GM19397 (cell line): ENCODE results near the gene RMRP.

Experiments used
- ATAC-seq: cut with Tn5 transposase; IDR thresholded peaks from one replicate; pipeline ENCODE4 v1.9.1; 2021; ENCODE audit warnings: mild to moderate bottlenecking, moderate library complexity; ENCODE audit not compliant: unreplicated experiment

RMRP gene

GRCh38 chr9:35657546-35658136 is at the start of gene RMRP:
RMRP (minus strand) TSS chr9:35658019.
- ATAC-seq = peak; percentile 81

- no peak for ATAC-seq
These were observed 49.1 kb upstream of the RMRP start for GRCh38 chr9:35706951-35707350.

DNA sequence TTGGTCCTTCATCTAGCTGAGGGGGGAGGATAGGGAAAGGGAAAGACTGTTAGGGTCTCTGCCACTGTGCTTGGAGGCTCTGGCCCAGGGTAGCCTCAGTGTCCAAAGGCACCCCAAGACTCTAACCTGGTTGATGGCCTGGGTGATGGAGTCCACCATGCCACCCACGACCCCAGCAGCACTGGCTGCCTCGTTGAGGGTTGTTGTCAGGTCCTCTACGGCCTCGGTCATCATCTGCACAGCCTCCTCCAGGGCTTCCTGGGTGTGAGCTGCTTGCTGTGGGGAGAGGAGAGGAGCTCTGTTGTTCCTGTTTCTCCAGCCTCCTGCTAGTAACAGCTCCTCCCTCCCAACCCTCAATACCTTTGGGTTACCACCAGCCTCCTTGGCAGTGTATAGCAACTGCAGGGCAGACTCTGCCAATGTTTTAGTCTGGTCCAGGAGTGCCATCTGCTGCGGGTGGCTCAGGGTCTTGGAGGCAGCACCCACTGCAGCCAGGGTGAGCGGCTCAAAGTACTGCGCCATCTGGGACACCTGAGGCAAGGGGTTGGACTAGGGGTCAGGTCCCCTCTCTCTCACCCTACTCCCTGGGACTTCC is 48.1 kb upstream of the RMRP start:
- no peak for ATAC-seq

GRCh38 chr9:35705372-35705771 is 47.6 kb upstream of the RMRP start:
- ATAC-seq = no peak

GRCh38 chr9:35703906-35704672 is 46.3 kb upstream of the RMRP start:
- no peak for ATAC-seq

DNA sequence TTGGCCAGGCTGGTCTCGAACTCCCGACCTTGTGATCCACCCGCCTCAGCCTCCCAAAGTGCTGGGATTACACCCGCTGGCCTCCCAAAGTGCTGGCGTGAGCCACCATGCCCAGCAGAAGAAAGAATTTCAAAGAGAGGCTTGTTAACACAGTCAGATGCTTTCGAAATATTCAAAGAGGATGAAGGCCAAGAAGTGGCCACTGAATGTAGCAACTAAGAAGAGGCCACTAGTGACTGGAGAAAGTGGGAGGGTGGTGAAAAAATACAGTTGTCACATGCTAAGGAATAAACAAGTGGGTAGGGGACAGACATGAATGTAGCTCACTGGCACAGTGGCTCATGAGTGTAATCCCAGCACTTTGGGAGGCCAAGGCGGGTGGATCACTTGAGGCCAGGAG is 44.9 kb upstream of the RMRP start:
- ATAC-seq = no peak

GRCh38 chr9:35700942-35701341 is 43.1 kb upstream of the RMRP start:
- ATAC-seq = no peak

DNA sequence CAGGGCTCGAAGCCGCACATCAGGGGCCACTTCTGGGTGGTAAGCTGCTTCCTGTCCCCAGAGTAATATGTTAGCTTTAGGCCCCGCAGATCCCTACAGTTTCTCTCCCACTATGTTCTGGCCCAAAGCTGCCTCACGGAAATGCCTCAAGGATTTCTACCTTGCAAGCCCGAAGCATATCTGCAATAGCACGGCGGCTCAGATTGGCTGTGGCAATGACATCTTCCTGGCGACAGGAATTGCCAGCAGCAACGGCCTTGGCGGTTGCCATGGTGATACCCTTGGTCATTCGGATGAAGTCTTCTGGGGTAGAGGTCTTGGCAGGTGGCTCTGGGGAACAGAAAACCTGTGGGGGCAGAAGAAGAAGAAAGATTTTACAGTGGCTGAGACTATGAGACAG is 42.2 kb upstream of the RMRP start:
- no peak for ATAC-seq

GRCh38 chr9:35698231-35698630 is 40.4 kb upstream of the RMRP start:
- ATAC-seq = no peak

DNA sequence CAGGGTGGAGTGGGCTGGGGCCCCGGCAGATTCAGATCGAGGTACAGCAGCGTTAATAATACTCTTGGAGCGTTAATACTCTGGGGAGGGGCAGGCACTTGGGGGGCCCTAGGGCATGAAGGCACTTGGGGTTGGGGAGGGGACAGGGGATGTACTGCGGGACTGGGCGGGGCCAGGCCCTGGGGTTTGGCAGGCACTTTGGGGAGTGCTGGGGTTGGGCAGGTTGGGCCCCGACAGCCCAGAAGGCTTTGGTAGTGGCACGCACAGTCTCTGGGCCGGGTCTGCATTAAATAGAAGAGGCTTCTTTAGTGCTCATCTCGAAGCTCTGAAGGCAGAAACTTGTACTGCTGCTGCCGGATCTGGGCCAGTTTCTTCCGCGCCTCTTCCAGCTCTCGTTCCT is 39.7 kb upstream of the RMRP start:
- no peak for ATAC-seq

DNA sequence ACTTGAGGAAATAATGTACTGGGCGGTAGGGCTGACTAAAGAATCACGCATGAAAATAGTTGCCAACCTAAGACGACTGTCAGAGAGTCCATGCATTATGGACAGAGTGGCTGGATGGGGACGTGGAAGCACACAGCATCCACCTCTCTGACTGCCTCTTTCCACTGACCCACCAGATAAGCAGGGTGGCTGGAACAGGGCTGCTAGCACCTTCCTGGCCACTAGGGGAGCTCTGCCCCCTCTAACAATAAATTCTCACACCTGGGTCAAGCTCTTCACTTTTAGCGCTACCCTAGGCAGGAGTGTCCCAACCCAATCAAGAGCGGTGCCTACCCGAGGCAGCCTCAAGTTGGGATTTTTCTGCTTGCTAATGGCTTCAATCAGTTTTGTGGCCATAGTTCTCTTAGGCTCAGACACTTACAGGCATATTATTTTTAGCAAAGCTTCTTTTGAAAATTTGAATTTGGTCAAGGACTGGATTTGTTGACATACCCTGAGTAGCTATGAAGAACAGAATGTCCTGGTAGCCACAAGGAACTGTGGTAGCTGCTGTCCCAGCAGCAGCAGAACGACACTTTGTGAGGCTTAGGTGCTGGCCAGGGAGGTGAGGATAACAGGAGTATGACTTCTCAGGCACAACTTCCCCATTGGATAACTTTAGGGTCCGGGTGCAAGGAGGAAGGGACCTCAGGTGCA is 38.8 kb upstream of the RMRP start:
- peak; percentile 74 for ATAC-seq

- ATAC-seq = no peak
These were observed 38.2 kb upstream of the RMRP start for GRCh38 chr9:35695943-35696401.

- ATAC-seq = no peak
These were observed 34.0 kb upstream of the RMRP start for GRCh38 chr9:35691757-35692301.

DNA sequence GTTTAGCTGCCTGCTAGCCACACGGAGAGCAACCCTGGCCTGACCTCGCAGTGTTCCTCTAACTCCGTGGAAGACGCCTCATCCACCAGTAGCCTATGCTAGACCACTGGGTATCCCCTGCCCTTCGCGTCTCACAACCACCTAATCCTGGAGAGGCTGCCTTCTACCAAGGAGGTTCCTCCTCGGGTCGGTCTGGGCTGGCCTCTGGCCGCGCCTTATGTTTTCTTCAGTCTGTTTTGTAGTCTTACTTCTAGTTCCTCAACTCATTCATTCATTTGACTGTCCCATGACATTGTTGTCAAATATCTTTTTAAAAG is 33.5 kb upstream of the RMRP start:
- no peak for ATAC-seq

DNA sequence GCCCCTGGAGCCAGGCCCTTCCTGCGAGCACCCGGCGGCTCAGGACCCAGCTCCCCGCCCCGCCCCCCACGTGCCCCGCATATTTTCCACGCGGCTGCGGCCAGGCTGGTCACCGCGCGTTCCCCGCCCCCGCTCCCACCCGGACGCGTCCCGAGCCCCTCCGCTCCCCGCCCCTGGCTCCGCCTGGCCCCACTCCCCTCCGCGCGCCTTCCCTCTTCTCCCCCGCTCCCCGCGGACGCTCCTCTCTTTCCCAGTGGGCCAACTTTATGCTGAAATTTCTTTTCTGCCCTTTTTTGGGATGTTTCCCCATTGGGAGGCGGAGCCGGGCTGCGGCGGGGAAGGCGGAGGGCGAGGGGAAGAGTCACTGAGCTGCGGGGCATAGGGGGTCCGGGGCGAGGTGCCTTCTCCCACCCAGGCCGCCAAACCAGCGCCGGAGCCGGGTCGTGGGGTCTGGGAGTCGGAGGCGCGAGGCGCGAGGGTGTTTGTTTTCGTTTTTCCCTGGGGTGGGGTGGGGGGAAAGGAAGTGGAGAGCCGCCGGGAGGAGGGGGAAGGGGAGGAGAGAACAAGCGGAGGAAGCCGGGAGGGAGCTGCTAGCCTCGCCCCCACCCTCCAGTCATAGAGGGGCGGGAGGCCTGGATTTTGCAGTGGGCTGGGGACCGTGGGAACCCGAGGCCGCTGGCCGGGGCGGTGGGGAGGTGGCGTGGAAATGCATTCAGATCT is 33.0 kb upstream of the RMRP start:
- no peak for ATAC-seq

GRCh38 chr9:35690294-35690613 is 32.4 kb upstream of the RMRP start:
- ATAC-seq = no peak

DNA sequence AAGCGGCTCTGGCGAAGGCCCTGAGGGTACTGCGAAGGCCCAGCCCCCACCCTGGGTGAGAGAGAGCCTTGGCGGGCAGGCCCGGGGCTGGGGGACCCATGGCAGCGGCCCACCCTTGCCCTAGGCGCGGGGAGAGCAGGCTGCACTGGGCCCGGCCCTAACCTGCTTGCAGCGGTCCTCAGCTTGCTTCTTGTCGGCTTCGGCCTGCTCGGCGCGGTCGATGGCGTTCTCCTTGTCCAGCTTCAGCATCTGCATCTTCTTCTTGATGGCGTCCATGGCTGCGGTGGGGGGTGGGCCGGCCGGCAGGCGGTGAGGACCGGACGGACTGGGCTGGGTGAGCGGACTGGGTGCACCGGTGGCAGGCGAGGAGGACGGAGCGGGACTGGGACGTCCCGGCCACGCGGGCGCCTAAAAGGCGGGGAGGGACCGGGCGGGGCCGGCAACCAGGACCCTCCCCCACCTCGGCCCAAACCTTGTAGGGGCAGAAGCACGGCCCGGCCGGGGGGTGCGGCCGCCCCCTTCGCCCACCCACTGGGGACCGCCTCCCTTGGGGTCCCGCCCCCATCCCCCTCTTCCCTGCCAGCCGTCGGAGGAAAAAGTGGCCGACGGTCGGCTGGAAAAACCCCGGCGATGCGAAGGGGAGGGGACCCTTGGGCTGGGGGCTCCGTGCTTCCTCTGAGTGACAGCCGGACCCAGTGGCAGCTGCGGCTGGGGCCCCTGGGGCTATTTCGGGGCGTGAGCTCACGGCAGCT is 31.9 kb upstream of the RMRP start, which contains the start of gene TPM2:
Gene TPM2, minus strand, starts transcription at position 384 of the 752 bp plus-strand sequence. Its CDS starts 108 bp downstream, at position 276.
- no peak for ATAC-seq

- ATAC-seq = no peak
These were observed 31.0 kb upstream of the RMRP start for GRCh38 chr9:35688558-35689541.

DNA sequence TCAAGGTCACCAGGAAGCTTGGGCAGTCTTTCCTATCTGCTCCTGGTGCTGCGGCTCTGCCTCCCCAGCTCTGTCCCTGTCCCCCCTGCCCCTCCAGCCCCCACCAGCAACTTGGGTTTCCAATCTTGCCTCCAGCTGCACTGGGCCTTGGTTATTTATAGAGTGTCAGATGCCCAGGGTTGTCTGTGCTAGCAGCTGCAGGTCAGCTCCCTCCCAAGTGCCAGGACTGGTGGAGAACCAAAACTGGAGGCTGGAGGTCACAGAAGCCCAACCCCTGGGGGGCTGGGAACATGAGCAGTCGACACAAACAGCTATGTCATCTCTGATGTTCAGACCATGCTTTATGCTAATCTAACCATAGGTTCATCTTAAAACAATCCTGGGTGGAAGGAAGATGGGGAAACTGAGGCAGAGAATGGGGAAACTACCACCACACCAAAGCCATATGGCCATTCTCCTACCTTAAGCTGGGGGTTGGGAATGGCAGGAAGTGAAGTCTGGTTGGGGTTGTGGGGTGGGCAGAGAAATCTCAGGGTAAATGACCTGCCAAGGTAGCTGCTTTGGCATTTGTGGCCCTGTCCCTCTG is 30.2 kb upstream of the RMRP start:
- no peak for ATAC-seq
